GM18907 (cell line): ENCODE measurements around the gene PCDH8.
"Not testable (repeated sequence)": the region's sequence is repeated elsewhere in the genome, so short reads cannot be mapped to it uniquely, and the experiment has no call there.

Experiments
- ATAC-seq: cut with Tn5 transposase; IDR thresholded peaks from one replicate; pipeline ENCODE4 v1.9.1; 2021; ENCODE audit warnings: mild to moderate bottlenecking, moderate library complexity; ENCODE audit not compliant: unreplicated experiment

Gene PCDH8

GRCh38 chr13:52827839-52828238, 20.6 kb downstream of the PCDH8 start:
- ATAC-seq: no peak

- ATAC-seq: not testable (repeated sequence)
Measured at GRCh38 chr13:52817886-52818285, 30.6 kb downstream of the PCDH8 start.

GRCh38 chr13:52815330-52815729, 33.1 kb downstream of the PCDH8 start:
- ATAC-seq: no peak

GRCh38 chr13:52812941-52813340, 35.5 kb downstream of the PCDH8 start:
- ATAC-seq: no peak

GRCh38 chr13:52811841-52812240, 36.6 kb downstream of the PCDH8 start:
- no peak for ATAC-seq

GRCh38 chr13:52810526-52810925, 37.9 kb downstream of the PCDH8 start:
- ATAC-seq: no peak

GRCh38 chr13:52810011-52810410, 38.4 kb downstream of the PCDH8 start:
- ATAC-seq: no peak

GRCh38 chr13:52809310-52809769, 39.1 kb downstream of the PCDH8 start:
- ATAC-seq: peak; percentile 86

- ATAC-seq: no peak
Measured at GRCh38 chr13:52808842-52809219, 39.6 kb downstream of the PCDH8 start.

- no peak for ATAC-seq
Measured at GRCh38 chr13:52806029-52806428, 42.4 kb downstream of the PCDH8 start.

GRCh38 chr13:52804202-52804641, 44.2 kb downstream of the PCDH8 start:
- ATAC-seq: no peak

GRCh38 chr13:52800856-52801255, 47.6 kb downstream of the PCDH8 start:
- no peak for ATAC-seq

- no peak for ATAC-seq
Measured at GRCh38 chr13:52798770-52799430, 49.5 kb downstream of the PCDH8 start.

- no peak for ATAC-seq
Measured at GRCh38 chr13:52797176-52797575, 51.3 kb downstream of the PCDH8 start.

GRCh38 chr13:52794589-52794988, 53.9 kb downstream of the PCDH8 start:
- no peak for ATAC-seq

GRCh38 chr13:52793515-52794061, 54.9 kb downstream of the PCDH8 start:
- ATAC-seq: no peak
